ENCODE measurements around the gene ERBB2. TPM values are rescaled to one million over a fixed set of nuclear protein-coding genes. Genes with fewer than 3 reads are reported as not detected.

ERBB2 gene
- total and polyA plus RNA-seq, 9 of the 15 experiments (the other 6 are each of a cell fraction or from before 2014, with no cell fraction given), result 0.74 to 5.6 (median 3.3) TPM

DNA sequence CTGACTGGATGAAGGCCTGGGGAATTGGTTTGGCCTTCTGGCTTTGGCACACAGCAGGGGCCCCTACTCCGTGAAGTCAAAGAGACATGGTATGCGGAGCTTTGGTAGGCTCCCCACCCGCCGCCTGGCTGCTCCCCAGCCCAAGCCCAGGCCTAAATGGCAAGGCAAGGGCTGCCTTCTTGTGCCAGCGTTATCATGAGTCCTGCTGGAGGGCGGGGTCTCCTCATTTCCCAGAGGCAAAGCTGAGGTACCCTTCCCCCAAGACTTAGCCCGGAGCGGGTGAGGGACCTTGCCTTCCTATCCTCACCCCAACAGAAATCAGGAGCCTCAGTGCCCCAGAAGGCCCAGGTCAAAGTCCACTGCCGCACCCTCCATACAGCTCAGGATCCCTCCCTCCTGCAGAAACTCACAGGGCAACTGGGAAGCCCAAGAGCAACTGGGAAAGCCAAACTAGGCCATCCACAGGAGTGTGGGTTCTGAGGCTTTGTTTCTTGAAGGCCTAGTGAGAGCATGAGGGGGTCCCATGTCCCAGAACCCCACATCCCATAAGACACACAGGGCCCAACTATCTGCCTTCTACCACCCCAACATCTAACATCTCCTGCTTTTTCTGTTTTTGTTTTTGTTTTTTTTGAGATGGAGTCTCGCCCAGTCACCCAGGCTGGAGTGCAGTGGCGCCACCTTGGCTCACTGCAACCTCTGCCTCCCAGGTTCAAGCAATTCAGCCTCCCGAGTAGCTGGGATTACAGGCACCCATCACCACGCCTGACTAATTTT lies 21.3 kb upstream of the ERBB2 start:
- intact Hi-C loops (cut with micrococcal nuclease), result no loop called here
- DNase-seq (ENCODE audit: extremely low read depth in 1 of 4, low spot score in 3 of 4) (no peak), FAIRE-seq (peak; percentile 62), ATAC-seq (no peak)
- Histone ChIP-seq H3K9ac (ENCODE audit: insufficient read depth in 1 of 2, low read depth in 2 of 2, low read length in 2 of 2) (peak overlapping the region in 1 of 2 experiments; percentile 70; a peak in 2 of 4 replicates), H3K4me2 (ENCODE audit: insufficient read depth, low read length) (no peak overlapping the region), H3K9me1 (ENCODE audit: control insufficient read depth, insufficient read depth, low read length) (no peaks in the 10 kb centered on the region), H4K20me1 (replicated peaks; ENCODE audit: control insufficient read depth, insufficient read depth, low read length) (no peaks in the 10 kb centered on the region), H3K4me3 (no peak overlapping the region), H3K4me1 (replicated peaks in 1 of 2; ENCODE audit: control insufficient read depth in 2 of 2, insufficient read depth in 2 of 2, low read length in 2 of 2) (peaks cover 36 to 50% of the 10 kb centered on the region in 2 experiments; a peak in 4 of 5 replicates), H3K79me2 (ENCODE audit: control insufficient read depth, insufficient read depth, low read length) (no peaks in the 10 kb centered on the region), H3K9me3 (replicated peaks; ENCODE audit: control insufficient read depth, insufficient read depth, low read depth, low read length) (no peaks in the 10 kb centered on the region), H3K27me3 (ENCODE audit: control insufficient read depth in 2 of 2, insufficient read depth in 2 of 2, low read length in 2 of 2) (no peaks in the 10 kb centered on the region), H3K36me3 (ENCODE audit: control insufficient read depth, insufficient read depth, low read length) (peaks cover 5% of the 10 kb centered on the region; the same call in 2 of the 3 replicates), H3K27ac (ENCODE audit: extremely low read depth, low read depth, low read length) (no peak overlapping the region), H2AFZ (ENCODE audit: low read depth, low read length) (no peak overlapping the region)
- ChIA-PET POLR2A (interaction anchor here (0.6 to 2.2 kb wide), 5 partner anchors 9 to 57 kb away, joined by 3 to 16 read pairs (median 3); partner anchors contain the start of gene PGAP3), CTCF (ENCODE audit: low intra/inter-chr PET ratio) (interaction anchor here (0.6 kb wide), 1 partner anchor 205 kb away, joined by 4 read pairs; no protein-coding TSS in a partner anchor)
- BruUV-seq (replicated peaks), result no TSS peak
- in situ Hi-C loops (cut with MboI), result no loop called here
- 77% methylated on average over 12 of the region's 13 CpGs for WGBS (ENCODE audit: insufficient coverage, low coverage, missing lambda C conversion rate)
- no peak for TF ChIP-seq RBM17 (IDR thresholded peaks at IDR 0.05; ENCODE audit: borderline replicate concordance, low read depth, low read length)
- TF ChIP-seq SREBF1 (IDR thresholded peaks at IDR 0.05; ENCODE audit: borderline replicate concordance, low read depth, low read length), result no peak
- TF ChIP-seq ZNF121 (CRISPR knock-in tag; conservative IDR thresholded peaks at IDR 0.05), result no peak
- TF ChIP-seq, protein P1, sequence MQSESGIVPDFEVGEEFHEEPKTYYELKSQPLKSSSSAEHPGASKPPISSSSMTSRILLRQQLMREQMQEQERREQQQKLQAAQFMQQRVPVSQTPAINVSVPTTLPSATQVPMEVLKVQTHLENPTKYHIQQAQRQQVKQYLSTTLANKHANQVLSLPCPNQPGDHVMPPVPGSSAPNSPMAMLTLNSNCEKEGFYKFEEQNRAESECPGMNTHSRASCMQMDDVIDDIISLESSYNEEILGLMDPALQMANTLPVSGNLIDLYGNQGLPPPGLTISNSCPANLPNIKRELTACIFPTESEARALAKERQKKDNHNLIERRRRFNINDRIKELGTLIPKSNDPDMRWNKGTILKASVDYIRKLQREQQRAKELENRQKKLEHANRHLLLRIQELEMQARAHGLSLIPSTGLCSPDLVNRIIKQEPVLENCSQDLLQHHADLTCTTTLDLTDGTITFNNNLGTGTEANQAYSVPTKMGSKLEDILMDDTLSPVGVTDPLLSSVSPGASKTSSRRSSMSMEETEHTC (IDR thresholded peaks at IDR 0.05), result no peak
- TF ChIP-seq, protein P2, sequence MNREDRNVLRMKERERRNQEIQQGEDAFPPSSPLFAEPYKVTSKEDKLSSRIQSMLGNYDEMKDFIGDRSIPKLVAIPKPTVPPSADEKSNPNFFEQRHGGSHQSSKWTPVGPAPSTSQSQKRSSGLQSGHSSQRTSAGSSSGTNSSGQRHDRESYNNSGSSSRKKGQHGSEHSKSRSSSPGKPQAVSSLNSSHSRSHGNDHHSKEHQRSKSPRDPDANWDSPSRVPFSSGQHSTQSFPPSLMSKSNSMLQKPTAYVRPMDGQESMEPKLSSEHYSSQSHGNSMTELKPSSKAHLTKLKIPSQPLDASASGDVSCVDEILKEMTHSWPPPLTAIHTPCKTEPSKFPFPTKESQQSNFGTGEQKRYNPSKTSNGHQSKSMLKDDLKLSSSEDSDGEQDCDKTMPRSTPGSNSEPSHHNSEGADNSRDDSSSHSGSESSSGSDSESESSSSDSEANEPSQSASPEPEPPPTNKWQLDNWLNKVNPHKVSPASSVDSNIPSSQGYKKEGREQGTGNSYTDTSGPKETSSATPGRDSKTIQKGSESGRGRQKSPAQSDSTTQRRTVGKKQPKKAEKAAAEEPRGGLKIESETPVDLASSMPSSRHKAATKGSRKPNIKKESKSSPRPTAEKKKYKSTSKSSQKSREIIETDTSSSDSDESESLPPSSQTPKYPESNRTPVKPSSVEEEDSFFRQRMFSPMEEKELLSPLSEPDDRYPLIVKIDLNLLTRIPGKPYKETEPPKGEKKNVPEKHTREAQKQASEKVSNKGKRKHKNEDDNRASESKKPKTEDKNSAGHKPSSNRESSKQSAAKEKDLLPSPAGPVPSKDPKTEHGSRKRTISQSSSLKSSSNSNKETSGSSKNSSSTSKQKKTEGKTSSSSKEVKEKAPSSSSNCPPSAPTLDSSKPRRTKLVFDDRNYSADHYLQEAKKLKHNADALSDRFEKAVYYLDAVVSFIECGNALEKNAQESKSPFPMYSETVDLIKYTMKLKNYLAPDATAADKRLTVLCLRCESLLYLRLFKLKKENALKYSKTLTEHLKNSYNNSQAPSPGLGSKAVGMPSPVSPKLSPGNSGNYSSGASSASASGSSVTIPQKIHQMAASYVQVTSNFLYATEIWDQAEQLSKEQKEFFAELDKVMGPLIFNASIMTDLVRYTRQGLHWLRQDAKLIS (CRISPR knock-in tag; IDR thresholded peaks at IDR 0.05), result no peak
- no peak for TF ChIP-seq MEF2D (tag; conservative IDR thresholded peaks at IDR 0.05; ENCODE audit: low read depth)
- TF ChIP-seq, protein P3, sequence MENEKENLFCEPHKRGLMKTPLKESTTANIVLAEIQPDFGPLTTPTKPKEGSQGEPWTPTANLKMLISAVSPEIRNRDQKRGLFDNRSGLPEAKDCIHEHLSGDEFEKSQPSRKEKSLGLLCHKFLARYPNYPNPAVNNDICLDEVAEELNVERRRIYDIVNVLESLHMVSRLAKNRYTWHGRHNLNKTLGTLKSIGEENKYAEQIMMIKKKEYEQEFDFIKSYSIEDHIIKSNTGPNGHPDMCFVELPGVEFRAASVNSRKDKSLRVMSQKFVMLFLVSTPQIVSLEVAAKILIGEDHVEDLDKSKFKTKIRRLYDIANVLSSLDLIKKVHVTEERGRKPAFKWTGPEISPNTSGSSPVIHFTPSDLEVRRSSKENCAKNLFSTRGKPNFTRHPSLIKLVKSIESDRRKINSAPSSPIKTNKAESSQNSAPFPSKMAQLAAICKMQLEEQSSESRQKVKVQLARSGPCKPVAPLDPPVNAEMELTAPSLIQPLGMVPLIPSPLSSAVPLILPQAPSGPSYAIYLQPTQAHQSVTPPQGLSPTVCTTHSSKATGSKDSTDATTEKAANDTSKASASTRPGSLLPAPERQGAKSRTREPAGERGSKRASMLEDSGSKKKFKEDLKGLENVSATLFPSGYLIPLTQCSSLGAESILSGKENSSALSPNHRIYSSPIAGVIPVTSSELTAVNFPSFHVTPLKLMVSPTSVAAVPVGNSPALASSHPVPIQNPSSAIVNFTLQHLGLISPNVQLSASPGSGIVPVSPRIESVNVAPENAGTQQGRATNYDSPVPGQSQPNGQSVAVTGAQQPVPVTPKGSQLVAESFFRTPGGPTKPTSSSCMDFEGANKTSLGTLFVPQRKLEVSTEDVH (IDR thresholded peaks at IDR 0.05; ENCODE audit: low read depth, partially characterized antibody), result no peak
- TF ChIP-seq MEIS2 (IDR thresholded peaks at IDR 0.05; ENCODE audit: partially characterized antibody), result no peak
- no peak for TF ChIP-seq NFYB (IDR thresholded peaks at IDR 0.05; ENCODE audit: extremely low read depth, insufficient read length)
- TF ChIP-seq MCM7 (IDR thresholded peaks at IDR 0.05), result no peak
- TF ChIP-seq, protein P4, sequence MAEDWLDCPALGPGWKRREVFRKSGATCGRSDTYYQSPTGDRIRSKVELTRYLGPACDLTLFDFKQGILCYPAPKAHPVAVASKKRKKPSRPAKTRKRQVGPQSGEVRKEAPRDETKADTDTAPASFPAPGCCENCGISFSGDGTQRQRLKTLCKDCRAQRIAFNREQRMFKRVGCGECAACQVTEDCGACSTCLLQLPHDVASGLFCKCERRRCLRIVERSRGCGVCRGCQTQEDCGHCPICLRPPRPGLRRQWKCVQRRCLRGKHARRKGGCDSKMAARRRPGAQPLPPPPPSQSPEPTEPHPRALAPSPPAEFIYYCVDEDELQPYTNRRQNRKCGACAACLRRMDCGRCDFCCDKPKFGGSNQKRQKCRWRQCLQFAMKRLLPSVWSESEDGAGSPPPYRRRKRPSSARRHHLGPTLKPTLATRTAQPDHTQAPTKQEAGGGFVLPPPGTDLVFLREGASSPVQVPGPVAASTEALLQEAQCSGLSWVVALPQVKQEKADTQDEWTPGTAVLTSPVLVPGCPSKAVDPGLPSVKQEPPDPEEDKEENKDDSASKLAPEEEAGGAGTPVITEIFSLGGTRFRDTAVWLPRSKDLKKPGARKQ (CRISPR knock-in tag; IDR thresholded peaks at IDR 0.05), result no peak
